Gastrocnemius medialis (tissue), 4 donors: ENCODE results near the gene CBX5. TPM values are rescaled to one million over a fixed set of nuclear protein-coding genes. Genes with fewer than 3 reads are reported as not detected.

Source experiments
- ATAC-seq, 2 donors: fragments of 150-250 bp; one replicate each; pipeline ENCODE4 v1.9.1; 2016
- DNase-seq, 2 donors: peaks; one replicate each; pipeline ENCODE4 v3.0.0-alpha.2; 2019
- H3K27ac ChIP-seq, 4 donors: fragments of 200-600 bp; sonication (generic); 1 replicate in 1 of 4; 2 replicates in 3 of 4; pipeline ENCODE4 v1.5.1; 2016 to 2018; ENCODE audit warnings: mild to moderate bottlenecking in 2 of 4, moderate library complexity in 1 of 4
- H3K27me3 ChIP-seq, 3 donors: fragments of 200-600 bp; sonication (generic) in 2 of 3; 1 replicate in 1 of 3; 2 replicates in 2 of 3; pipeline versions ENCODE4 v1.5.1 to v1.6.0; 2016 to 2019; ENCODE audit warnings: mild to moderate bottlenecking in 1 of 3, moderate library complexity in 1 of 3
- H3K36me3 ChIP-seq, 2 donors: fragments of 200-600 bp; sonication (generic) in 1 of 2; one replicate each; pipeline ENCODE4 v1.5.1; 2017 to 2018
- H3K4me1 ChIP-seq, 2 donors: fragments of 200-600 bp; sonication (generic) in 1 of 2; one replicate each; pipeline ENCODE4 v1.5.1; 2016 to 2017; ENCODE audit warnings: mild to moderate bottlenecking in 2 of 2
- H3K4me3 ChIP-seq, 4 donors: fragments of 200-600 bp; sonication (generic) in 3 of 4; 1 replicate in 1 of 4; 2 replicates in 3 of 4; pipeline ENCODE4 v1.5.1; 2016 to 2019; ENCODE audit warnings: mild to moderate bottlenecking in 2 of 4
- H3K9me3 ChIP-seq, 3 donors: fragments of 200-600 bp; sonication (generic) in 2 of 3; 1 replicate in 1 of 3; 2 replicates in 2 of 3; pipeline ENCODE4 v1.5.1; 2016 to 2019
- CTCF ChIP-seq, 5 experiments: fragments of 450-650 bp in 3 of 5; fragments of 200-600 bp in 2 of 5; sonication (generic) in 2 of 5; IDR thresholded peaks in 4 of 5; conservative IDR thresholded peaks in 1 of 5; 1 replicate in 4 of 5; 2 replicates in 1 of 5; pipeline ENCODE4 v1.5.1; 2016 to 2019; ENCODE audit warnings: antibody characterized with exemption in 5 of 5, mild to moderate bottlenecking in 3 of 5, moderate library complexity in 3 of 5
- POLR2A ChIP-seq, 2 donors: fragments of 450-650 bp; IDR thresholded peaks; one replicate each; pipeline ENCODE4 v1.6.1; 2017; ENCODE audit warnings: antibody characterized with exemption in 2 of 2, mild to moderate bottlenecking in 2 of 2, moderate library complexity in 2 of 2
- in situ Hi-C, 4 donors: fragments of 200-750 bp; cut with MboI; loops; one replicate each; pipeline versions ENCODE4 v1.15.0 to v1.8.0; 2017; ENCODE audit warnings: low sequenced_read_pairs in 4 of 4
- intact Hi-C: fragments of 100-400 bp; cut with DNase I; formaldehyde crosslinking; loops from one replicate; pipeline ENCODE4 v1.15.1; 2023; ENCODE audit warnings: low total_unique reads
- total RNA-seq, 4 donors: library from RNA; depleted of rRNA; stranded (reverse); fragments of >200 nt; gene quantifications; one replicate each; pipeline versions ENCODE4 v1.1.0 to v1.2.3, GENCODE V29; 2016

The CBX5 gene
- total RNA-seq, 4 donors from 2014 or later, result 7.9 to 8.9 (median 8.1) TPM

- no peaks in the 10 kb centered on the region for H3K4me1 ChIP-seq
- H3K36me3 ChIP-seq, result no peaks in the 10 kb centered on the region
- no peak for TF ChIP-seq POLR2A (IDR thresholded peaks at IDR 0.05)
- TF ChIP-seq CTCF (IDR thresholded peaks at IDR 0.05 in 4 of 5, conservative IDR thresholded peaks at IDR 0.05 in 1 of 5), result no peak
- in situ Hi-C loops, result loop anchor here (10.0 to 25.0 kb wide), 4 partner anchors 194 to 421 kb away; partner anchors contain the start of gene HOXC10 (in 4 of the 4)
- ATAC-seq, result no peak
- H3K27ac ChIP-seq, result no peak overlapping the region
- intact Hi-C loops, result no loop called here
- H3K9me3 ChIP-seq, result no peaks in the 10 kb centered on the region
- no peak for DNase-seq
- H3K4me3 ChIP-seq, result no peak overlapping the region
- no peaks in the 10 kb centered on the region for H3K27me3 ChIP-seq
These were observed 71.3 kb downstream of the CBX5 start for GRCh38 chr12:54208591-54208990.

DNA sequence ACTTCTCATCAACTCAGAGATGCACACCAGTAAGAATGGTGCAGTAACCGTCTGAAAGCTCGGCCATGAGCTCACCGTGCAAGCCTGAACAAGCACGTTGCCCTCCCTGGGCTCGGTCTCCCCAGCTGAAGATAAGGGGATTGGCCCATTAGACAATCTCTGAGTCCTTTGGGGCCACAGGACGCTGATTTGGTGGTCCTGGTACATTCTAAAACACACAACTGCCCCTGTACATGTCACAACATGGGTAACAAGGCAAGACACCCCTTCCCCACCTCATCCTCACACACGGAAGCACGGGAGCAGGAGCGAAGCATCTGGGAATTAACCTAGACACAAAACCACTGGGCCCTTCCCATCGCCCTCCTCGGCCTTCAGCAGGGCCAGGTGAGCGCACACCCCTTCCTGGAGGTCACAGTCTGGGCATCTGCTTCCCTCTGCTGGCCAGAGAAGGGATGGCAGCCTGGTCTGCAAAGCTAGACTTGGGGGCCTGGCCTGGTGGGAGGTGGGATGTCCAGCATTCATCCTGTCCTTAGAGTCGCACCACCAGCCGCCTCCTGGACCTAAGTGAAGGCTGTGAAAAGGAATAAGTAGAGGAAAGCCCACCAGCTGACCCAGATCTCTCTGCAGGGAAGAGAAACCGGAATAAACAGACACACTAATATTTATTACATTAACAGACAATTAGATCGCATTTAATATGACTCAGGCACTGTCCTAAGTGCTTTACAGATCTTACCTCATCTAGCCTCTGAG lies 72.2 kb downstream of the CBX5 start:
- Histone ChIP-seq H3K4me1 (no peaks in the 10 kb centered on the region), H3K27me3 (no peaks in the 10 kb centered on the region), H3K36me3 (no peaks in the 10 kb centered on the region), H3K9me3 (no peaks in the 10 kb centered on the region), H3K27ac (peak overlapping the region in 1 of 4 donors; percentile 33), H3K4me3 (no peak overlapping the region)
- intact Hi-C loops (no loop called here), in situ Hi-C loops (loop anchor here (10.0 to 25.0 kb wide), 4 partner anchors 193 to 420 kb away; partner anchors contain the start of gene HOXC10 (in 4 of the 4))
- no peak for TF ChIP-seq POLR2A (IDR thresholded peaks at IDR 0.05)
- peak; percentile 90 to 95 (median 95) for TF ChIP-seq CTCF (IDR thresholded peaks at IDR 0.05 in 4 of 5, conservative IDR thresholded peaks at IDR 0.05 in 1 of 5)
- DNase-seq (peak; percentile 60 to 79), ATAC-seq (peak; percentile 76 to 90)

DNA sequence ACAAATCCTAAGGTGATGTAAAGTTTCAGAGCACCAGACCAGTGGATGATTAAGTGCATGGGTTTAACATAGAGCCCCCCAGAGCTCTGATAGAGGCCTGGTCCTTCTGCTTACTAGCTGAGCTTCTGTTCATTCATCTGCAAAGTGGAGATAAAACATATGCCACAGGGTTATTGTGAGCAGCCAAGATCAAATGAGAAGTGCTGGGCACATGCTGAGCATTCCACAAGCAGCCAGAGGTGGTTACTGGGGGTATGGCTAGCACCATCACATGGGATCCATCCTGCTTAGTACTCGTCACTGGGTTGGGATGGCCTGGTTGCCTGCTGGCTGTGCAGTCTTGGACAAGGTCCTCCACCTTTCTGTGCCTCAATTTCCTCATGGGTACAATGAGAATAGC lies 73.1 kb downstream of the CBX5 start:
- DNase-seq (no peak), ATAC-seq (no peak)
- TF ChIP-seq CTCF (IDR thresholded peaks at IDR 0.05 in 4 of 5, conservative IDR thresholded peaks at IDR 0.05 in 1 of 5) (no peak), POLR2A (IDR thresholded peaks at IDR 0.05) (no peak)
- no peak overlapping the region for H3K4me3 ChIP-seq
- intact Hi-C loops (no loop called here), in situ Hi-C loops (loop anchor here (10.0 to 25.0 kb wide), 4 partner anchors 192 to 419 kb away; partner anchors contain the start of gene HOXC10 (in 4 of the 4))
- H3K27ac ChIP-seq, result no peak overlapping the region
- no peaks in the 10 kb centered on the region for H3K9me3 ChIP-seq
- H3K27me3 ChIP-seq, result no peaks in the 10 kb centered on the region
- H3K4me1 ChIP-seq, result no peaks in the 10 kb centered on the region
- H3K36me3 ChIP-seq, result no peaks in the 10 kb centered on the region

- H3K4me3 ChIP-seq, result no peak overlapping the region
- DNase-seq (no peak), ATAC-seq (no peak)
- H3K36me3 ChIP-seq, result no peaks in the 10 kb centered on the region
- no peak for TF ChIP-seq POLR2A (IDR thresholded peaks at IDR 0.05)
- no peak for TF ChIP-seq CTCF (IDR thresholded peaks at IDR 0.05 in 4 of 5, conservative IDR thresholded peaks at IDR 0.05 in 1 of 5)
- in situ Hi-C loops (loop anchor here (10.0 to 25.0 kb wide), 4 partner anchors 190 to 417 kb away; partner anchors contain the start of gene HOXC10 (in 4 of the 4)), intact Hi-C loops (no loop called here)
- H3K9me3 ChIP-seq, result no peaks in the 10 kb centered on the region
- no peak overlapping the region for H3K27ac ChIP-seq
- no peaks in the 10 kb centered on the region for H3K27me3 ChIP-seq
- H3K4me1 ChIP-seq, result peaks cover 0 to 6% of the 10 kb centered on the region in 2 donors
These were observed 75.6 kb downstream of the CBX5 start for GRCh38 chr12:54204316-54204715.
